ENCODE measurements around the gene ACSM2A. TPM values are rescaled to one million over a fixed set of nuclear protein-coding genes. Genes with fewer than 3 reads are reported as not detected.
"Not testable (repeated sequence)": the region's sequence is repeated elsewhere in the genome, so short reads cannot be mapped to it uniquely, and the experiment has no call there.

ACSM2A gene
- total RNA-seq, 2 experiments from 2014 or later = not detected

- Mint-ChIP-seq H3K9me3 (no peaks in the 10 kb centered on the region), H3K27ac (no peak overlapping the region), H3K4me1 (no peaks in the 10 kb centered on the region), H3K27me3 (no peaks in the 10 kb centered on the region), H3K4me3 (no peak overlapping the region), H3K36me3 (no peaks in the 10 kb centered on the region)
- no peak for ATAC-seq (ENCODE audit: low read depth)
- POLR2A ChIA-PET = no interaction called here
- no peak for DNase-seq
Measured at GRCh38 chr16:20484726-20485125, 33.4 kb downstream of the ACSM2A start.

- DNase-seq (no peak), ATAC-seq (ENCODE audit: low read depth) (no peak)
- Mint-ChIP-seq H3K36me3 (no peaks in the 10 kb centered on the region), H3K9me3 (no peaks in the 10 kb centered on the region), H3K27ac (no peak overlapping the region), H3K27me3 (no peaks in the 10 kb centered on the region), H3K4me3 (no peak overlapping the region), H3K4me1 (no peaks in the 10 kb centered on the region)
- POLR2A ChIA-PET = no interaction called here
Measured at GRCh38 chr16:20485408-20485807, 34.1 kb downstream of the ACSM2A start.

- H3K9me3 Mint-ChIP-seq; H3K27ac Mint-ChIP-seq; H3K27me3 Mint-ChIP-seq; DNase-seq; H3K4me1 Mint-ChIP-seq; H3K4me3 Mint-ChIP-seq; ATAC-seq (ENCODE audit: low read depth); H3K36me3 Mint-ChIP-seq; POLR2A ChIA-PET: not testable (repeated sequence)
Measured at GRCh38 chr16:20490994-20491393, 39.7 kb downstream of the ACSM2A start.

GRCh38 chr16:20491448-20491847 is 40.1 kb downstream of the ACSM2A start:
- H3K9me3 Mint-ChIP-seq; H3K4me3 Mint-ChIP-seq; ATAC-seq (ENCODE audit: low read depth); POLR2A ChIA-PET; H3K36me3 Mint-ChIP-seq; DNase-seq; H3K4me1 Mint-ChIP-seq; H3K27ac Mint-ChIP-seq; H3K27me3 Mint-ChIP-seq: not testable (repeated sequence)

- H3K36me3 Mint-ChIP-seq = no peaks in the 10 kb centered on the region
- peaks cover 15% of the 10 kb centered on the region for H3K9me3 Mint-ChIP-seq
- no peaks in the 10 kb centered on the region for H3K4me1 Mint-ChIP-seq
- DNase-seq (no peak), ATAC-seq (ENCODE audit: low read depth) (no peak)
- no peak overlapping the region for H3K27ac Mint-ChIP-seq
- POLR2A ChIA-PET = no interaction called here
- no peaks in the 10 kb centered on the region for H3K27me3 Mint-ChIP-seq
- no peak overlapping the region for H3K4me3 Mint-ChIP-seq
Measured at GRCh38 chr16:20504418-20504817, 53.1 kb downstream of the ACSM2A start.

- Mint-ChIP-seq H3K27ac (no peak overlapping the region), H3K4me3 (no peak overlapping the region), H3K36me3 (no peaks in the 10 kb centered on the region), H3K27me3 (no peaks in the 10 kb centered on the region), H3K4me1 (no peaks in the 10 kb centered on the region), H3K9me3 (peaks cover 15% of the 10 kb centered on the region)
- POLR2A ChIA-PET = no interaction called here
- ATAC-seq (ENCODE audit: low read depth) (no peak), DNase-seq (no peak)
Measured at GRCh38 chr16:20507280-20507679, 56.0 kb downstream of the ACSM2A start.

- Mint-ChIP-seq H3K27me3 (peaks cover 4% of the 10 kb centered on the region), H3K9me3 (peaks cover 13% of the 10 kb centered on the region), H3K36me3 (no peaks in the 10 kb centered on the region), H3K27ac (no peak overlapping the region), H3K4me3 (no peak overlapping the region), H3K4me1 (no peaks in the 10 kb centered on the region)
- POLR2A ChIA-PET = no interaction called here
- ATAC-seq (ENCODE audit: low read depth) = no peak
- no peak for DNase-seq
Measured at GRCh38 chr16:20510323-20510722, 59.0 kb downstream of the ACSM2A start.

- Mint-ChIP-seq H3K27me3 (peaks cover 13% of the 10 kb centered on the region), H3K36me3 (no peaks in the 10 kb centered on the region), H3K4me1 (no peaks in the 10 kb centered on the region), H3K4me3 (no peak overlapping the region), H3K9me3 (no peaks in the 10 kb centered on the region), H3K27ac (no peak overlapping the region)
- POLR2A ChIA-PET = no interaction called here
- ATAC-seq (ENCODE audit: low read depth) (no peak), DNase-seq (no peak)
Measured at GRCh38 chr16:20515688-20516090, 64.4 kb downstream of the ACSM2A start.

GRCh38 chr16:20517149-20517548 is 65.8 kb downstream of the ACSM2A start:
- DNase-seq (no peak), ATAC-seq (ENCODE audit: low read depth) (no peak)
- POLR2A ChIA-PET = no interaction called here
- no peak overlapping the region for H3K27ac Mint-ChIP-seq
- no peak overlapping the region for H3K4me3 Mint-ChIP-seq
- no peaks in the 10 kb centered on the region for H3K9me3 Mint-ChIP-seq
- no peaks in the 10 kb centered on the region for H3K36me3 Mint-ChIP-seq
- H3K4me1 Mint-ChIP-seq = no peaks in the 10 kb centered on the region
- peaks cover 13% of the 10 kb centered on the region for H3K27me3 Mint-ChIP-seq

GRCh38 chr16:20519231-20519630 is 67.9 kb downstream of the ACSM2A start:
- no peaks in the 10 kb centered on the region for H3K4me1 Mint-ChIP-seq

GRCh38 chr16:20520103-20520502 is 68.8 kb downstream of the ACSM2A start:
- no peak overlapping the region for H3K27ac Mint-ChIP-seq
- no peaks in the 10 kb centered on the region for H3K4me1 Mint-ChIP-seq
- no peaks in the 10 kb centered on the region for H3K9me3 Mint-ChIP-seq
- H3K27me3 Mint-ChIP-seq = peaks cover 11% of the 10 kb centered on the region
- H3K36me3 Mint-ChIP-seq = no peaks in the 10 kb centered on the region
- DNase-seq (no peak), ATAC-seq (ENCODE audit: low read depth) (no peak)
- no peak overlapping the region for H3K4me3 Mint-ChIP-seq
- POLR2A ChIA-PET = no interaction called here

More at GRCh38 chr16:20519231-20519630, 67.9 kb downstream of the ACSM2A start:
- Mint-ChIP-seq H3K27ac (no peak overlapping the region), H3K27me3 (peaks cover 13% of the 10 kb centered on the region), H3K4me3 (no peak overlapping the region), H3K9me3 (no peaks in the 10 kb centered on the region), H3K36me3 (no peaks in the 10 kb centered on the region)
- POLR2A ChIA-PET = no interaction called here
- no peak for DNase-seq
- no peak for ATAC-seq (ENCODE audit: low read depth)

- DNase-seq; H3K27ac Mint-ChIP-seq; H3K4me1 Mint-ChIP-seq; H3K4me3 Mint-ChIP-seq; ATAC-seq (ENCODE audit: low read depth); H3K27me3 Mint-ChIP-seq; POLR2A ChIA-PET; H3K36me3 Mint-ChIP-seq; H3K9me3 Mint-ChIP-seq: not testable (repeated sequence)
Measured at GRCh38 chr16:20531795-20532194, 80.5 kb downstream of the ACSM2A start.

GRCh38 chr16:20532284-20532792 is 81.0 kb downstream of the ACSM2A start:
- H3K9me3 Mint-ChIP-seq; H3K4me3 Mint-ChIP-seq; H3K27ac Mint-ChIP-seq; POLR2A ChIA-PET; H3K27me3 Mint-ChIP-seq; DNase-seq; H3K4me1 Mint-ChIP-seq; H3K36me3 Mint-ChIP-seq; ATAC-seq (ENCODE audit: low read depth): not testable (repeated sequence)

GRCh38 chr16:20536669-20537068 is 85.3 kb downstream of the ACSM2A start:
- ATAC-seq (ENCODE audit: low read depth); H3K4me3 Mint-ChIP-seq; H3K4me1 Mint-ChIP-seq; POLR2A ChIA-PET; H3K9me3 Mint-ChIP-seq; H3K27me3 Mint-ChIP-seq; H3K36me3 Mint-ChIP-seq; H3K27ac Mint-ChIP-seq; DNase-seq: not testable (repeated sequence)
